ENCODE results near the gene UPK3A.

UPK3A gene

GRCh38 chr22:45314054-45314721, 29.4 kb downstream of the UPK3A start:
- DNase-seq (ENCODE audit: low spot score) = no peak
- no peak overlapping the region for H2BK5ac ChIP-seq (ENCODE audit: low read length)
- no peak overlapping the region for H2BK120ac ChIP-seq (ENCODE audit: low read depth, low read length)
- H3K27me3 ChIP-seq (ENCODE audit: control insufficient read depth in 3 of 3, insufficient read depth in 3 of 3, low read depth in 1 of 3, low read length in 3 of 3) = peaks cover 0 to 6% (median 0%) of the 10 kb centered on the region in 3 experiments
- no peak overlapping the region for H2BK15ac ChIP-seq (ENCODE audit: low read length)
- H4K91ac ChIP-seq (ENCODE audit: low read depth, low read length, poor library complexity) = no peak overlapping the region
- no peak overlapping the region for H3K4ac ChIP-seq (ENCODE audit: low read length)
- peaks cover 4% of the 10 kb centered on the region for H3K79me1 ChIP-seq (ENCODE audit: low read depth, low read length)
- H2AFZ ChIP-seq (ENCODE audit: low read length) = no peak overlapping the region
- H3K23ac ChIP-seq (ENCODE audit: low read depth, low read length, poor library complexity) = no peak overlapping the region
- peaks cover 0 to 2% of the 10 kb centered on the region in 2 donors for H3K36me3 ChIP-seq (replicated peaks in 1 of 2; ENCODE audit: control insufficient read depth in 2 of 2, insufficient read depth in 2 of 2, low read length in 2 of 2)
- H3K27ac ChIP-seq (replicated peaks; ENCODE audit: low read length) = no peak overlapping the region
- H2AK5ac ChIP-seq (ENCODE audit: low read depth, low read length) = no peak overlapping the region
- no peak overlapping the region for H3K4me2 ChIP-seq (ENCODE audit: insufficient read depth, low read length, poor library complexity, severe bottlenecking)
- H3K9ac ChIP-seq (ENCODE audit: low read depth, low read length, poor library complexity) = no peak overlapping the region
- no peak overlapping the region for H3K18ac ChIP-seq (ENCODE audit: low read length)
- H3K4me3 ChIP-seq (ENCODE audit: low read length in 2 of 2) = no peak overlapping the region
- H3K4me1 ChIP-seq (ENCODE audit: control insufficient read depth in 2 of 2, insufficient read depth in 1 of 2, low read depth in 1 of 2, low read length in 2 of 2) = peaks cover 19 to 24% of the 10 kb centered on the region in 2 donors
- H4K8ac ChIP-seq (ENCODE audit: low read depth, low read length) = no peak overlapping the region
- no CpG with 5 or more reads among the region's 8 CpGs for WGBS, 2 donors (ENCODE audit: extremely low coverage in 2 of 2, insufficient read length in 2 of 2, insufficient replicate concordance in 1 of 2)
- H2BK12ac ChIP-seq (ENCODE audit: low read length) = no peak overlapping the region
- H3K9me3 ChIP-seq (replicated peaks in 1 of 2; ENCODE audit: control insufficient read depth in 2 of 2, insufficient read depth in 1 of 2, low read depth in 1 of 2, low read length in 2 of 2) = no peaks in the 10 kb centered on the region
- H3K14ac ChIP-seq (ENCODE audit: low read length) = no peak overlapping the region

- no peak overlapping the region for H3K18ac ChIP-seq (ENCODE audit: low read length)
- H3K14ac ChIP-seq (ENCODE audit: low read length) = no peak overlapping the region
- no peak overlapping the region for H3K23ac ChIP-seq (ENCODE audit: low read depth, low read length, poor library complexity)
- no CpG with 5 or more reads among the region's 6 CpGs for WGBS, 2 donors (ENCODE audit: extremely low coverage in 2 of 2, insufficient read length in 2 of 2, insufficient replicate concordance in 1 of 2)
- peaks cover 0 to 6% (median 0%) of the 10 kb centered on the region in 3 experiments for H3K27me3 ChIP-seq (ENCODE audit: control insufficient read depth in 3 of 3, insufficient read depth in 3 of 3, low read depth in 1 of 3, low read length in 3 of 3)
- no peak overlapping the region for H2AFZ ChIP-seq (ENCODE audit: low read length)
- H3K9ac ChIP-seq (ENCODE audit: low read depth, low read length, poor library complexity) = no peak overlapping the region
- H4K8ac ChIP-seq (ENCODE audit: low read depth, low read length) = no peak overlapping the region
- H2BK5ac ChIP-seq (ENCODE audit: low read length) = no peak overlapping the region
- no peak overlapping the region for H2AK5ac ChIP-seq (ENCODE audit: low read depth, low read length)
- H3K4me3 ChIP-seq (ENCODE audit: low read length in 2 of 2) = no peak overlapping the region
- no peak overlapping the region for H3K4ac ChIP-seq (ENCODE audit: low read length)
- H2BK12ac ChIP-seq (ENCODE audit: low read length) = no peak overlapping the region
- no peak for DNase-seq (ENCODE audit: low spot score)
- H3K27ac ChIP-seq (replicated peaks; ENCODE audit: low read length) = no peak overlapping the region
- no peak overlapping the region for H2BK120ac ChIP-seq (ENCODE audit: low read depth, low read length)
- H3K79me1 ChIP-seq (ENCODE audit: low read depth, low read length) = peaks cover 4% of the 10 kb centered on the region
- no peak overlapping the region for H3K4me2 ChIP-seq (ENCODE audit: insufficient read depth, low read length, poor library complexity, severe bottlenecking)
- H3K36me3 ChIP-seq (replicated peaks in 1 of 2; ENCODE audit: control insufficient read depth in 2 of 2, insufficient read depth in 2 of 2, low read length in 2 of 2) = peaks cover 0 to 2% of the 10 kb centered on the region in 2 donors
- H3K4me1 ChIP-seq (ENCODE audit: control insufficient read depth in 2 of 2, insufficient read depth in 1 of 2, low read depth in 1 of 2, low read length in 2 of 2) = peaks cover 18 to 25% of the 10 kb centered on the region in 2 donors
- no peak overlapping the region for H4K91ac ChIP-seq (ENCODE audit: low read depth, low read length, poor library complexity)
- no peak overlapping the region for H2BK15ac ChIP-seq (ENCODE audit: low read length)
- no peaks in the 10 kb centered on the region for H3K9me3 ChIP-seq (replicated peaks in 1 of 2; ENCODE audit: control insufficient read depth in 2 of 2, insufficient read depth in 1 of 2, low read depth in 1 of 2, low read length in 2 of 2)
Observed at GRCh38 chr22:45314786-45315185, 30.0 kb downstream of the UPK3A start.

- DNase-seq (ENCODE audit: low spot score) = no peak
- Histone ChIP-seq H2BK12ac (ENCODE audit: low read length) (no peak overlapping the region), H3K9me3 (replicated peaks in 1 of 2; ENCODE audit: control insufficient read depth in 2 of 2, insufficient read depth in 1 of 2, low read depth in 1 of 2, low read length in 2 of 2) (no peaks in the 10 kb centered on the region), H3K4me1 (ENCODE audit: control insufficient read depth in 2 of 2, insufficient read depth in 1 of 2, low read depth in 1 of 2, low read length in 2 of 2) (peaks cover 9 to 16% of the 10 kb centered on the region in 2 donors), H3K27ac (replicated peaks; ENCODE audit: low read length) (no peak overlapping the region), H3K4ac (ENCODE audit: low read length) (no peak overlapping the region), H2BK15ac (ENCODE audit: low read length) (no peak overlapping the region), H2BK120ac (ENCODE audit: low read depth, low read length) (no peak overlapping the region), H3K9ac (ENCODE audit: low read depth, low read length, poor library complexity) (no peak overlapping the region), H3K4me3 (ENCODE audit: low read length in 2 of 2) (no peak overlapping the region), H2AK5ac (ENCODE audit: low read depth, low read length) (no peak overlapping the region), H3K4me2 (ENCODE audit: insufficient read depth, low read length, poor library complexity, severe bottlenecking) (no peak overlapping the region), H3K23ac (ENCODE audit: low read depth, low read length, poor library complexity) (no peak overlapping the region), H3K79me1 (ENCODE audit: low read depth, low read length) (no peaks in the 10 kb centered on the region), H3K14ac (ENCODE audit: low read length) (no peak overlapping the region), H2AFZ (ENCODE audit: low read length) (no peak overlapping the region), H3K27me3 (ENCODE audit: control insufficient read depth in 3 of 3, insufficient read depth in 3 of 3, low read depth in 1 of 3, low read length in 3 of 3) (no peaks in the 10 kb centered on the region), H4K91ac (ENCODE audit: low read depth, low read length, poor library complexity) (no peak overlapping the region), H3K36me3 (replicated peaks in 1 of 2; ENCODE audit: control insufficient read depth in 2 of 2, insufficient read depth in 2 of 2, low read length in 2 of 2) (peaks cover 0 to 4% of the 10 kb centered on the region in 2 donors), H2BK5ac (ENCODE audit: low read length) (no peak overlapping the region), H3K18ac (ENCODE audit: low read length) (no peak overlapping the region), H4K8ac (ENCODE audit: low read depth, low read length) (no peak overlapping the region)
- WGBS, 2 donors (ENCODE audit: extremely low coverage in 2 of 2, insufficient read length in 2 of 2, insufficient replicate concordance in 1 of 2) = no CpG with 5 or more reads among the region's 9 CpGs
Observed at GRCh38 chr22:45316796-45317526, 32.2 kb downstream of the UPK3A start.

- WGBS, 2 donors (ENCODE audit: extremely low coverage in 2 of 2, insufficient read length in 2 of 2, insufficient replicate concordance in 1 of 2) = no CpG with 5 or more reads among the region's 19 CpGs
- H2BK5ac ChIP-seq (ENCODE audit: low read length) = no peak overlapping the region
- no peak overlapping the region for H3K27ac ChIP-seq (replicated peaks; ENCODE audit: low read length)
Observed at GRCh38 chr22:45317551-45318167, 32.9 kb downstream of the UPK3A start.

More at GRCh38 chr22:45317551-45318167, 32.9 kb downstream of the UPK3A start:
- H3K4ac ChIP-seq (ENCODE audit: low read length) = no peak overlapping the region
- no peak overlapping the region for H3K9ac ChIP-seq (ENCODE audit: low read depth, low read length, poor library complexity)
- no peak overlapping the region for H3K18ac ChIP-seq (ENCODE audit: low read length)
- H2AK5ac ChIP-seq (ENCODE audit: low read depth, low read length) = no peak overlapping the region
- H2AFZ ChIP-seq (ENCODE audit: low read length) = no peak overlapping the region
- no peak overlapping the region for H3K14ac ChIP-seq (ENCODE audit: low read length)
- peaks cover 9 to 16% of the 10 kb centered on the region in 2 donors for H3K4me1 ChIP-seq (ENCODE audit: control insufficient read depth in 2 of 2, insufficient read depth in 1 of 2, low read depth in 1 of 2, low read length in 2 of 2)
- H4K8ac ChIP-seq (ENCODE audit: low read depth, low read length) = no peak overlapping the region
- H4K91ac ChIP-seq (ENCODE audit: low read depth, low read length, poor library complexity) = no peak overlapping the region
- H3K79me1 ChIP-seq (ENCODE audit: low read depth, low read length) = no peaks in the 10 kb centered on the region
- no peaks in the 10 kb centered on the region for H3K9me3 ChIP-seq (replicated peaks in 1 of 2; ENCODE audit: control insufficient read depth in 2 of 2, insufficient read depth in 1 of 2, low read depth in 1 of 2, low read length in 2 of 2)
- no peak overlapping the region for H2BK120ac ChIP-seq (ENCODE audit: low read depth, low read length)
- no peak for DNase-seq (ENCODE audit: low spot score)
- H3K23ac ChIP-seq (ENCODE audit: low read depth, low read length, poor library complexity) = no peak overlapping the region
- H2BK15ac ChIP-seq (ENCODE audit: low read length) = no peak overlapping the region
- no peak overlapping the region for H3K4me3 ChIP-seq (ENCODE audit: low read length in 2 of 2)
- H3K36me3 ChIP-seq (replicated peaks in 1 of 2; ENCODE audit: control insufficient read depth in 2 of 2, insufficient read depth in 2 of 2, low read length in 2 of 2) = peaks cover 2 to 9% of the 10 kb centered on the region in 2 donors
- H3K4me2 ChIP-seq (ENCODE audit: insufficient read depth, low read length, poor library complexity, severe bottlenecking) = no peak overlapping the region
- H2BK12ac ChIP-seq (ENCODE audit: low read length) = no peak overlapping the region
- H3K27me3 ChIP-seq (ENCODE audit: control insufficient read depth in 3 of 3, insufficient read depth in 3 of 3, low read depth in 1 of 3, low read length in 3 of 3) = no peaks in the 10 kb centered on the region

Measured in neuronal stem cell (in vitro differentiated cells).